ENCODE results near the gene RALY. TPM values are rescaled to one million over a fixed set of nuclear protein-coding genes. Genes with fewer than 3 reads are reported as not detected.
A peak's percentile ranks its signal among the peaks of the same experiment; 100 is the strongest.

Gene RALY
- total RNA-seq, 1 experiment from 2014 or later = 298 TPM

DNA sequence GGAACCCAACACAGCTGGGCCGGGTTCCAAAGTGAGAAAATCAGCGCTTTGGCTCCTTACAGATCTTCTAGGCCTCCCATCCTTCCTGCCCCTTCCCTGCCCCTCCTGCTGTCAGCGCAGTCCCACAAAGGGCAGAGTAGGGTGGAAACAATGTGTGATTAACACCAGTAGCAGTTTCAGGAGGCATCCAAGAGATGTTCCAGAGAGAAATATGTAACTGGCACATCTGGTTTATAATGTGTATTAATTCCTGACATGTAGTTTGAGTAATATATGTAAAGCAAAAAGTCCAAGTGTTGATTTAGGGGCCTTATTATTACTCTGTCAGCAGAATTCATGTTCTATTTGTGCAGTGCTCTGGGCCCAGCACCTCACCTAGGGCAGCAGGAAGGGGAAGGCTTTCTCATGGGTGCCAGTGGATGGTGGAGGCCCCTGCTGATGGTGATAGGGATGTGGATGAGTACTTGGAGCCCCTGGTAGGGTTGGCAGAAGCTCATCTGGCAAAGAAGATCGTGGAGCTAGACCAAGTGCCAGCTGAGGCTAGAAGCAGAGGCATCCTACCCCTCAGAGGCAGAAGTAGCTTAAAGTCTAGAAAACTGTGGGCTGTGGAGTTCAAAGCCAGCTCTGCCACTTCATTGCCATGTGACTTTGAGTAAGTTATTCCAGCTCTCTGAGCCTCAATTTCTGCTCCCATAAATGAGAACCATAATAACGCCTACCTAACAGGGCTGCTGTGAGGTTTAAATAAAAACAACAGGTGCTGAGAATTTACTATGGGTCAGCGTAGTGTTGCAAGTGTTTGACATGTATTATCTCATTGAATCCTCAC, 22.4 kb upstream of the RALY start:
- no peak overlapping the region for H3K4me3 Mint-ChIP-seq (ENCODE audit: unreplicated experiment)
- intact Hi-C loops (cut with micrococcal nuclease; ENCODE audit: unreplicated experiment) = no loop called here
- H3K4me1 ChIP-seq = no peaks in the 10 kb centered on the region
- no peaks in the 10 kb centered on the region for H3K9me3 ChIP-seq
- no peak overlapping the region for H3K27ac Mint-ChIP-seq (ENCODE audit: unreplicated experiment)
- no peaks in the 10 kb centered on the region for H3K36me3 ChIP-seq (ENCODE audit: control insufficient read depth, insufficient read depth, low read length)
- H3K27me3 Mint-ChIP-seq (ENCODE audit: insufficient read depth, unreplicated experiment) = no peaks in the 10 kb centered on the region
- H3K27me3 ChIP-seq (replicated peaks; ENCODE audit: control insufficient read depth, insufficient read depth, low read length) = no peaks in the 10 kb centered on the region
- no peaks in the 10 kb centered on the region for H3K9me3 Mint-ChIP-seq (ENCODE audit: unreplicated experiment)
- POLR2A ChIA-PET = no interaction called here
- peak in 1 of 2 experiments; percentile 21 for DNase-seq
- no peak for TF ChIP-seq CTCF (IDR thresholded peaks at IDR 0.05; ENCODE audit: insufficient read depth in 1 of 2, low read depth in 1 of 2, low read length in 1 of 2, severe bottlenecking in 1 of 2, unreplicated experiment in 1 of 2)
- BruUV-seq (replicated peaks) = no TSS peak
- no peaks in the 10 kb centered on the region for H3K4me1 Mint-ChIP-seq (ENCODE audit: low read depth, unreplicated experiment)
- no peak overlapping the region for H3K4me3 ChIP-seq (ENCODE audit: low read depth, low read length)
- H3K36me3 Mint-ChIP-seq (ENCODE audit: insufficient read depth, unreplicated experiment) = no peaks in the 10 kb centered on the region
- CTCF ChIA-PET = interaction anchor here (0.7 kb wide), 1 partner anchor 8 kb away, joined by 4 read pairs; no protein-coding TSS in a partner anchor

- TF ChIP-seq CTCF (IDR thresholded peaks at IDR 0.05; ENCODE audit: insufficient read depth in 1 of 2, low read depth in 1 of 2, low read length in 1 of 2, severe bottlenecking in 1 of 2, unreplicated experiment in 1 of 2) = no peak
- Mint-ChIP-seq H3K27me3 (ENCODE audit: insufficient read depth, unreplicated experiment) (peaks cover 4% of the 10 kb centered on the region), H3K4me3 (ENCODE audit: unreplicated experiment) (no peak overlapping the region), H3K27ac (ENCODE audit: unreplicated experiment) (no peak overlapping the region), H3K36me3 (ENCODE audit: insufficient read depth, unreplicated experiment) (no peaks in the 10 kb centered on the region), H3K9me3 (ENCODE audit: unreplicated experiment) (no peaks in the 10 kb centered on the region), H3K4me1 (ENCODE audit: low read depth, unreplicated experiment) (no peaks in the 10 kb centered on the region)
- Histone ChIP-seq H3K9me3 (peaks cover 10% of the 10 kb centered on the region), H3K36me3 (ENCODE audit: control insufficient read depth, insufficient read depth, low read length) (no peaks in the 10 kb centered on the region), H3K4me3 (ENCODE audit: low read depth, low read length) (no peak overlapping the region), H3K4me1 (no peaks in the 10 kb centered on the region), H3K27me3 (replicated peaks; ENCODE audit: control insufficient read depth, insufficient read depth, low read length) (no peaks in the 10 kb centered on the region)
- intact Hi-C loops (cut with micrococcal nuclease; ENCODE audit: unreplicated experiment) = no loop called here
- ChIA-PET CTCF (no interaction called here), POLR2A (no interaction called here)
- no peak for DNase-seq
- no TSS peak for BruUV-seq (replicated peaks)
Measured at GRCh38 chr20:33976959-33977358, 16.8 kb upstream of the RALY start.

- DNase-seq = peak in 1 of 2 experiments; percentile 3
- POLR2A ChIA-PET = no interaction called here
- H3K4me1 Mint-ChIP-seq (ENCODE audit: low read depth, unreplicated experiment) = no peaks in the 10 kb centered on the region
- no TSS peak for BruUV-seq (replicated peaks)
- no peak overlapping the region for H3K4me3 ChIP-seq (ENCODE audit: low read depth, low read length)
- H3K27me3 Mint-ChIP-seq (ENCODE audit: insufficient read depth, unreplicated experiment) = peaks cover 4% of the 10 kb centered on the region
- H3K4me1 ChIP-seq = no peaks in the 10 kb centered on the region
- TF ChIP-seq CTCF (IDR thresholded peaks at IDR 0.05; ENCODE audit: insufficient read depth in 1 of 2, low read depth in 1 of 2, low read length in 1 of 2, severe bottlenecking in 1 of 2, unreplicated experiment in 1 of 2) = no peak
- no peaks in the 10 kb centered on the region for H3K27me3 ChIP-seq (replicated peaks; ENCODE audit: control insufficient read depth, insufficient read depth, low read length)
- H3K36me3 ChIP-seq (ENCODE audit: control insufficient read depth, insufficient read depth, low read length) = no peaks in the 10 kb centered on the region
- intact Hi-C loops (cut with micrococcal nuclease; ENCODE audit: unreplicated experiment) = no loop called here
- no peak overlapping the region for H3K4me3 Mint-ChIP-seq (ENCODE audit: unreplicated experiment)
- H3K36me3 Mint-ChIP-seq (ENCODE audit: insufficient read depth, unreplicated experiment) = no peaks in the 10 kb centered on the region
- H3K27ac Mint-ChIP-seq (ENCODE audit: unreplicated experiment) = no peak overlapping the region
- no peaks in the 10 kb centered on the region for H3K9me3 Mint-ChIP-seq (ENCODE audit: unreplicated experiment)
- CTCF ChIA-PET = no interaction called here
- H3K9me3 ChIP-seq = peaks cover 10% of the 10 kb centered on the region
Measured at GRCh38 chr20:33977535-33977934, 16.2 kb upstream of the RALY start.

All from Caco-2 (cell line).